Hematopoietic multipotent progenitor cell treated with erythropoietin and hydrocortisone succinate and interleukin-3 and kit ligand, for 6 days (in vitro differentiated cells): ENCODE results near the gene LGALS3BP.
A peak's percentile ranks its signal among the peaks of the same experiment; 100 is the strongest.

Source experiments
- DNase-seq: peaks from one replicate; pipeline ENCODE4 v3.0.0-alpha.2; 2015

LGALS3BP gene

GRCh38 chr17:79014158-79014758 is 34.5 kb upstream of the LGALS3BP start:
- DNase-seq: no peak

- no peak for DNase-seq
Measured at GRCh38 chr17:79012563-79013134, 32.9 kb upstream of the LGALS3BP start.

DNA sequence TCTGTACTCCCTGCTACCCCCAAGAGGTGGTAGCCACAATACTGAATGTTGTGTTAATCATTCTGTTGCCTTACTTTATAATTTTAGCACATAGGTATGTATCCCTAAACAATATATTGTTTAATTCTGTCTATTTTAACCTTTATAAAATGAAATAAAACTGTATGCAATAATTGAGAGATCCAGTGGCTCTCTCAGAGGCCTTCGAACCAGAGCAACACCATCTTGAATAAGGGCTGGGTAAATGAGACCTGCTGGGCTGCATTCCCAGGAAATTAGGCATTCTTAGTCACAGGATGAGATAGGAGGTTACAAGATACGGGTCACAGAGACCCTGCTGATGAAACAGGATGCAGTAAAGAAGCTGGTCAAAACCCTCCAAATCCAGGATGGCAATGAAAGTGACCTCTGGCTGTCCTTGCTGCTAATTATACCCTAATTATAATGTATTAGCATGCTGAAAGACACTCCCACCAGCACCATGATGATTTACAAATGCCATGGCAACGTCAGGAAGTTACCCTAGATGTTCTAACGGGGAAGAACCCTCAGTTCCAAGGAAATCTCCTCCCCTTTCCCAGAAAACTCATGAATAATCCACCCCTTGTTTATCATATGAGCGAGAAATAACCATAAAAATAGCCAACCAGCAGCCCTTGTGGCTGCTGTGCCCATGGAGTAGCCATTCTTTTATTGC is 31.9 kb upstream of the LGALS3BP start:
- DNase-seq: no peak

DNA sequence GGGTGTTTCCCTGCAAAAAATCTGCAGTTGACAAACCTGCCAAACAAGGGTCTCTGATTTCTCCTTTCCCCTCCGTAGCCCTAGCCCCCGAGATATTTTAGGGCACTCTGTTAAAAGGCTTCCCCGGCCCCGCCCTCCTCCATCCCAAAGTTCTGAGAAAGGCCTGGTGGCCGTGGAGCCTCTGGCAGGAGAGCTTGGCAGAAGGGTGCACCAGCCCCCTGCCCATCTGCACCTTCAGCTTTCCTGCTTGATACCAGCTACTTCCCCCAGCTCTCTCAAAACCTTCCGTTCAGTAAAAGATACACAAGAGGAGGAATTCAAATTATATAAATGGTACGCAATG is 30.6 kb upstream of the LGALS3BP start:
- no peak for DNase-seq

DNA sequence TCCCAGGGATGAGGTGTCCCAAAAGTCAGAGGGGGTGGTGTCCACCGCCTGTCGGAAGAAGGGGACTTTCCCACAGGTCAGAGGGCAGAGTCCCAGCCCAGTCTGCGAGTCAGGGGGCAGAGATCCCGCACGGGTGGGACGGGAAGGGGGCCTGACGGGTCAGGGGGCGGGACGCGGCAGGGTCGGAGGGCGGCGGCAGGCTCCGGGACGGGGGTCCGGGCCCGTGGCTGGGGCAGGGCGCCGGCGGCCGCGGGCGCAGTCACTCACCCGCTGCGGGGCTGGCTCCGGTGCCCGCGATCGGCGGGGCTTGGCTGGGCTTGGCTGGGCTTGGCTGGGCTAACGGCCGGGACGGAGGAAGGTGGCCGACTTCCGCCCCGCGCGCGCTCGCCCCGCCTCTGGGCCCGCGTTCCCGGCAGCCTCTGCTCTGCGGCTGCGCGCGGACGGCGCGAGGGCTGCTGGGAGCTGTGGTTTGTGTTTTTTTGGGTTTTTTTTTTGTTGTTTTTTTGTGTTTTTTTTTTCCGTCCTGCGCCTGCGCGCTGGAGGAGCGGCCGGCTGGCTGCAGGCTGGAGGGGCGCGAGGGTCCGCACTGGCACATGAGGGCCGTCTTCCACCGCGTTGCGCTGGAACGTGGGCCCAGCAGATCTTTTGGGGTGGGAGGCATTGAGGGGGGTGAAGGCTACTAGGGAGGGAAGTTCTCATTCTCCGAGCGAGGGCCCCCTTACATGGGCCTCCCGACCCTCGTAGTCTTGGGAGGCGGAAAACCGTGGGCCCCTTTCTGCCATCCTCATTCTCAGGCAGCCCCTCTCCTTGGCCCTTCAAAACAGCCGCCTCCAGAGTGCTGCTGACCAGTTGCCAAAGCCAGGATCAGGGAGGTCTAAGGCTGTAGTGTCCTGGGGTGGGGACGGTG is 29.9 kb upstream of the LGALS3BP start, which contains the start of gene CANT1:
CANT1 (minus strand) TSS at position 368 of the 907 bp plus-strand sequence. CDS start 12,142 bp downstream, outside the sequence.
- peak; percentile 91 for DNase-seq

DNA sequence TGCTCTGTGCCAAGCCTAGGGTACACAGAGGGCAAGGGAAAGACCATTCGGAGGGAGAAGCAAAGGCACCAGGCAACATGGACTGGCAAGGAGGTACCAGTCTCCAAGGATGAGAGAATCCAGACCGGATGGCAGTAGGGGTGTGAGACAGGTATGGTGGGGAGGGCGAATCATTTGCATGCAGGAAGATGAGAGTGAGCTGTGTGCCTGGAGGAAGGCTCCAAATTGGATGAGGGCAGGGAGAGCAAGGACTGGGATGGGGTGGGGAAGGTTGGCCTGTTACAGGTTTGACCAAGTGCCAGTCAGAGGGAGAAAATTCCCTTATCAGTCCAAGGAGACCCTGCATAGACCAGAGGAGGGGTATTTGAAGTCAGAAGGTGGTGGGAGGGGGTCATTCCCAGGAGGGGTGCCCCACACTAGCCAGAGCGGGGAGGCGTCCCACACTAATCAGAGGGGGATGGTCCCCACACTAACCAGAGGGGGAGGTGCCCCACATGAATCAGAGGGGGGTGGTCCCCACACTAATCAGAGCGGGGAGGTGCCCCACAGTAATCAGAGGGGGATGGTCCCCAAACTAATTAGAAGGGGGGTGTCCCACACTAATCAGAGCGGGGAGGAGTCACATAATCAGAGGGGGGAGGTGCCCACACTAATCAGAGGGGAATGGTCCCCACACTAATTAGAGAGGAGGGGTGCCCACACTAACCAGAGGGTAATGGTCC is 29.1 kb upstream of the LGALS3BP start:
- DNase-seq: no peak

DNA sequence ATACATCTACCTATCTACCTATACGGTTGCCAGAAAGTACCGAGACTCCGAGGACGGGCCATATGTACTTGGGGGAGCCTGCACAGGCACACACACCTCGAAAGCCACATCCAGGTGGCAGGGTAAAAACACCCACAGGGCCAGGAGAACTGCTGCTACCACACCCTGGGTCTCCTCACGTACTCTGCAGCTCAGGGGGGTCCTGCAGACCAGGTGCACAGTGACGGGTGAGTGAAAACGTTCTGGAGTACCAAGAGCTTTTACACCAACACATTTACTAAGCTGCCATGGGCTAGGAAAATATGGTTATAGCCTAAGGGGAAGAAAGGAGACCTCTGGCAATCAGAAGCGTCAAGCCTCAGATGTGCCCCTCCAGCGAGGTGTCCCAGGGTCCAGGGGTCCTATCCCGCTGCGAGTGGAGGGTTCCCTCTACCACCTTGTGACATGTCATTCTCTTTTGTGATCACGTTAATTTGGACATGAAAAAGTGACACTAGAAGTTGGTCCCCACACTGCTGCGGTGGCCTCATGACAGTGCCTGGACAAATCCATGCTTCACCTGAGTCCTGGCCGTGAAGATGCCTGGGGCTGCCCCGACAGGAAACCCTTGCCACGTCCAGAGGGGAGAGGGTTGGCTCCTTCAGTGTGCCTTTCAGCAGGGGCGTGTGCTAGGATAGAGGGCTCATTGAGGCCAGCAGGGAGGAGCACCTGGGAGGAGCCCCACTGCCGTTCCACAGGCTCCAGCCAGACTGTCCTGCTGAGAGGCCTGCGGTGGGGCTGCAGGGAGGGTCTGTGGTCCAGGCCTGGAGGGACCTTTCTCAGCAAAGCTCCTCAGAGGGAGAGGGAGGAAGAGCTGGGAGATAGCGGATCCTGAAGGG is 28.0 kb upstream of the LGALS3BP start:
- DNase-seq: peak; percentile 33

- DNase-seq: no peak
Measured at GRCh38 chr17:79006794-79007503, 27.2 kb upstream of the LGALS3BP start.

DNA sequence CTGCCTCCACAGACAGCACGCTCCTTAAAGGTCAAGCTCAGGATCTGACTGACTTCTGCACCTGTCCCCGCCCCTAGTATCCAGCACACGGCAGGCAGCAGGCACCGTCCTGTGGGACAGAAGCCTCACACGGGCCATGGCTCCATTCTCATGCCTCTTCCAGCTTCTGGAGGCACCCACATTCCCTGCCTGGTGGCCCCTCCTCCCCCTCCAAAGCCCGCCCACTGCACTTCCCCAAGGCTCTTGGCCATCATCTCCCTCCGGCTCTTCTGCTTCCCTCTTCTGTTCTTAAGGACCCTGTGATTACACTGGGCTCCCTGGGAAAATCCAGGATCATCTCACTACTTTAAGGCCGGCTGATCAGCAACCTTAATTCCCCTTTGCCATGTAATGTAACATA is 26.3 kb upstream of the LGALS3BP start:
- no peak for DNase-seq

DNA sequence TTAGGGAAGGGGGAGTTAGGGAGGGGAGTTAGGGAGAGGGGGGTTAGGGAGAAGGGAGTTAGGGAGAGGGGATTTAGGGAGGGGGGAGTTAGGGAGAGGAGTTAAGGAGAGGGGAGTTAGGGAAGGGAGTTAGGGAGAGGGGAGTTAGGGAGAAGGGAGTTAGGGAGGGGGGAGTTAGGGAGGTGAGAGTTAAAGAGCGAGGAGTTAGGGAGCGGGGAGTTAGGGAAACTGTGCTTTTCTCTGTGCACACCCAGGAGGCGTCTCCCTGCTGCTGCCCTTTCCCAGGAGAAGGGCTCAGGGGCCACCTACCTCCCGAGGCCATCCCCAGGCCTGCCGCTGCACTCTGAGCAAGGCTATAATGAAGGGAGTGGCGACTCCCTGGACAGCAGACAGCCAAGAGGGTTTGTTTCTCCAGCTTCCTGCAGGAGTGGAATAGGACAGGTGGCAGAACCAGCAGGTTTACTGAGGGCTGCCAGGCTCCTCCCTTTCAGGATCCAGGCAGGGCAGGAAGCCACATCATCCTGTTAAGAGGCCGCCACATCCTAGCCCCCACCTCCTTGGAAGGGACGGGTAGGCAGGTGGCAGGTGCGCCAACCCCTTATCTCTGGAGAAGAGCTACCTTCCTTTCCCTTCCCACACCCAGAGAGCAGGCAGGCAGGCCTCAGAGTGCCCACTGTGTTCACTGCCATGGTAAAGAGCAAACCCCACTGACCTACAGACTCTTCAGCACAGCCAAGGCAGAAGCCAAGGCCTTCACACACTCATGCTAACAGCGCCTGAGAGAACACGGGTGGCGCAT is 25.5 kb upstream of the LGALS3BP start:
- DNase-seq: no peak

- DNase-seq: no peak
Measured at GRCh38 chr17:79003661-79004411, 24.1 kb upstream of the LGALS3BP start.

GRCh38 chr17:79002796-79003593 is 23.3 kb upstream of the LGALS3BP start:
- no peak for DNase-seq

- DNase-seq: no peak
Measured at GRCh38 chr17:79002291-79002690, 22.6 kb upstream of the LGALS3BP start.

DNA sequence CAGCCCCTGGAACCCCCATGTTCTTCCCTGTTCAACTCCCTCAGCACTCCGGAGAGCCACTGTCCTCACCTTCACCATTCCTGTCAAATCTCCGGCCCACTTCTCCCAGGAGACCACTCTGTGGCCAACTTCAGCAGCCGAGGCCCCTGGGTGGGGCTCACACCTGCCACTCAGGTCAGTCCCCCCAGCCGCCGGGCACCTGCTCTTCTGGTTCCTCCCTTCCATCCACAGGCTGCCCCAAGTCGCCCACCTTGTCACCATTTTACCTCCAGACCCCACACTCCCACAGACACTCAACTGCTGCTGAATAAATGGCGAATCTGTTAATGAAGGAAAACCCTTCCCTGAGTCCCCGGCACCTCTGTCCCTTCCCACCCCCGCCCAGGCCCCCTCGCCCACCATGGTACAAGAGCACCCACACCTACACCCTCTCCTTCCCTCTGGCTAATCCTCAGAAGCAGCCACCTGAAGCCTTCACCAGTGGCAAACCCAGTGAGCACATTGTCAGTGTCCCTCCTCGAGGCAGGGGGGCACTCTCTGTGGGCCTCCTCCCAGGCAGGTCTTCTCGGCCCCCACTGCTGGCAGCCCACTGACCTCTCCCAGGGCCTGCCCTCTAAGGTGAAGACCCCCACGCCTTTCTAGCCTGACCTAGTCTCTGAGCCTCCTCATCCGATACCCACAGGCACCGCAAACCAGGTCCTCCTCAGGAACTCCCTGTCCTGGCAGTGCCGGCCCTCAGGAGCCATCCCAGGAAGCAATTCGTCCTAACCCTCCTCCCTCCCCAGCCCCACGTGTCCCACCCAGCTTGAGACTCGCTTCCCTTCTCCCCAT is 21.7 kb upstream of the LGALS3BP start:
- DNase-seq: no peak

DNA sequence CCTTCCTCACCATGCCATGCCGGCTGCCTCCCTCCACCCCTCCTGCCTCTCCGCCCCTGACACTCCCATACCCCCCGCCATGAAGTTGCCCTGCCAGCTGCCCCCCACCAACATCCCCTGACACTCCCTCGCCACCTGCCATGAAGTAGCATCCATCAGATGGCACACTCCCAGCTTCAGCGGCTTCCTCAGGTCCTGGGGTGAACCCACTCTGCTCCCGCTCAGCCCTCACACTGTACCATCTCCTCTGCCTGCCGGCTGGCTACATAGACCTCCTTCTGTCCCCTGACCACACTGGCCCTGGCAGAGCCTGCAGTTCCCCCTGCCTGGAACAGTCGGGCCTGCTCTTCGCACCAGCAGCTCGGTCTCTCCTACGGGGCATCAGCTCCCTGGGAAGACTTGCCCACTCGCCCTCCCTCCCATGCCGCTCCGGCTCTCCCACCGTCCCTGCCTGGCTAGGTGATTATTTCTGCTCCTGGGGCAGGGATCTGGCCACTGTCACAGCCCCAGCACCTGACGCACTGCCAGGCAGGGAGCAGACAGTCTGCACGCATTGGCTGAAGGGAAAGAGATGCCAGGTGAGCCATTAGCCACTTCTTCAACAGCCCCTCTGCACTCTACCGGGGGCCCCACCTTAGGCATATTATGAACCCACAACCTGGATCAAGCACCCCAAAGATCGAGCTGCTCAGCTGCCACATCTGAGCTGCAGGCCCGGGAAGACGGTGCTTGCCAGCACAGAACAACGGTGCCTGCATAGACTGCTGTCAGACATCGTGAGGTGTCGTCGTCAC is 20.9 kb upstream of the LGALS3BP start:
- no peak for DNase-seq

DNA sequence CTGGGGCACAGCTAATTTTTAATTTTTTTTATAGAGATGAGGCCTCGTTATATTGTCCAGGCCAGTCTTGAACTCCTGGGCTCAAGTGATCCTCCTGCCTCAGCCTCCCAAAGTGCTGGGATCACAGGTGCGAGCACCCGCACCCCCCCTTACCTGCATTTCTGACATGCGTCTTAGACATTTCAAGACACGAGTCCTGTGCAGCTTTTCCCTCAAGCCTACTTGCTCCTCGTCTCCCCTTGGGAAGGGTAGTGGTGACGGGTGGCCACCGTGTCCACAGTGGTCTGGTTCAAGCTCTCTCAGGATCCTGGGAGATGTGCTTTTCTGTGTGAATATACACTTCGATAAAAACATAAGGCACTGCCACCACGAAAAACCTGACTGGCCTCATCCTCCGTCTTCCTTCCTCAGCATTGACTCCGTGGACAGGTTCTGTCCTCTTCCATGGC is 20.2 kb upstream of the LGALS3BP start:
- DNase-seq: no peak
